ENCODE measurements around the gene SYDE1.

Gene SYDE1

DNA sequence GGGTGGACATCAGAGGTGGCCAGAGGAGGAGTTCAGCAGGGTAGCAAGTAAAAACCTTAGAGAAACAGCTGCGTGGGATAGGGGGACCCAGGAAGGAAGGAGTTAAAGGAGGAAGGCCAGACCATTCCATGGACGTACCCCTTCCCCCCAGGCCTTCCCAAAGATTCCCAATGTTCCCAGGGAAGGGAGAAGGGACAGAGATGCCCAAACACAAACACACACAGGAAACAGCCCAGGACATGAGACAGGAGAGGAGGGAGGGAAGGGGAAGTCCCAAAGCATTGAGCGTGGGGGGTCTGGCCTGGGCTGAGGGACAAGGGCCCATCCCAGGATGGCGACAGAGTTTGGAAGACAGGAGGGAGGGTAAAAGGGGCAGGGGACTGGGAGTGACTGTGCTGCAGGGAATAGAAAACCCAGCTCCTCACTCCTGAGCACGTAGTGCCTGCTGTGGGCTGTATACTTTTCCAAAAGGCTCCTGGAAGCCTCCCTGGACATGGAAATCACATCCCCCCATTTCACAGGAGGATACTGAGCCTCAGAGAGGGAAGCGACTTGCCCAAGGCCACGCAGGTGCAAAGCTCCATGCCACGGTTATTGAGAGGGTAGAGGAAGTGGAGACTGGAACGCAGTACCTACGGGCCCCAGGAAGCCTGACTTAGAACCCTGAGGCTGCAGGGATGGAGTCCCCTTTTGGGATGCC lies 1.1 kb downstream of the SYDE1 start:
- no peak for DNase-seq (ENCODE audit: low read depth)

DNA sequence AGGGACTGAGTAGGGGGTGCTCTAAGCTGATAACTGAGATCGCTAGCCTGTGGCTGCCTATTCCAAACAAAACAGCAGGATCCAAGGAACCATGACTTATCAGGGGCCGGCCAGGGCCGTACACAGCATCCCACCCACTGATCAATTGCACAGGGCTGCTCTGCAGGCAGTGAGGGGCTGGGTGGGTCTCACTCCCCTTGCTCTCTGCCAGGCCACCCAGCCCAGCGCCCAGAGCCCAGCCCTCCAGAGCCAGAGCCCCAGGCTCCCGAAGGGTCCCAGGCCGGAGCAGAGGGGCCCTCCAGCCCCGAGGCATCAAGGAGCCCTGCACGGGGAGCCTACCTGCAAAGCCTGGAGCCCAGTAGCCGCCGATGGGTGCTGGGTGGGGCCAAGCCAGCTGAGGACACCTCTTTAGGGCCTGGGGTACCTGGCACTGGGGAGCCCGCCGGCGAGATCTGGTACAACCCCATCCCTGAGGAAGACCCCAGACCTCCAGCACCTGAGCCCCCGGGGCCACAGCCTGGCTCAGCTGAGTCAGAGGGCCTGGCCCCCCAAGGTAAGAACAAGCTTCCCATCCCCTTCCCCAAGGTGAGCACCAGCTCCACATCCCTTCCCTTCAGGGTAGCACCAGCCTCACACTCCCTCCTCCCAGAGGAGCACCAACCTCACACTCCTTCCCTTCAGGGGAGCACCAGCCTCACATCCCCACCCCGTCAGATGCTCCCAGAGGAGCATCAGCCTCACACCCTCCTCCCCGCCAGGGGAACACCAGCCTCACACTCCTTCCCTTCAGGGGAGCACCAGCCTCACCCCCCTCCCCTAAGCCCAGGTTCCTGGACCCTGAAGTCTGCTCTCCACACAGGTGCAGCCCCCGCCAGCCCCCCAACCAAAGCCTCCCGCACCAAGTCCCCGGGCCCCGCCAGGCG lies 1.9 kb downstream of the SYDE1 start:
- DNase-seq (ENCODE audit: low read depth): no peak

DNA sequence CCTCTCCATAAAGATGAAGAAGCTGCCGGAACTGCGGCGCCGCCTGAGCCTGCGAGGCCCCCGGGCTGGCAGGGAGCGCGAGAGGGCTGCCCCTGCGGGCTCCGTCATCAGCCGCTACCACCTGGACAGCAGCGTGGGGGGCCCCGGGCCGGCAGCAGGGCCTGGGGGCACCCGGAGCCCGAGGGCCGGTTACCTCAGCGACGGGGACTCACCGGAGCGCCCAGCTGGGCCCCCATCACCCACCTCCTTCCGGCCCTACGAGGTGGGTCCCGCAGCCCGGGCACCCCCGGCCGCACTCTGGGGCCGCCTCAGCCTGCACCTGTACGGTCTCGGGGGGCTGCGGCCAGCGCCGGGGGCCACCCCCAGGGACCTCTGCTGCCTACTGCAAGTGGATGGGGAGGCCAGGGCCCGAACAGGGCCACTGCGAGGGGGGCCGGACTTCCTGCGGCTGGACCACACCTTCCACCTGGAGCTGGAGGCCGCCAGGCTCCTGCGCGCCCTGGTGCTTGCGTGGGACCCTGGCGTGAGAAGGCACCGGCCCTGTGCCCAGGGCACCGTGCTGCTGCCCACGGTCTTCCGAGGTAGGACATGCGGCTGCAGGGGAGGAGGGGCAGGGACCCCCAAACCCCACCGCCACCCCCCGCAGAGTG lies 2.7 kb downstream of the SYDE1 start:
- DNase-seq (ENCODE audit: low read depth): no peak

DNA sequence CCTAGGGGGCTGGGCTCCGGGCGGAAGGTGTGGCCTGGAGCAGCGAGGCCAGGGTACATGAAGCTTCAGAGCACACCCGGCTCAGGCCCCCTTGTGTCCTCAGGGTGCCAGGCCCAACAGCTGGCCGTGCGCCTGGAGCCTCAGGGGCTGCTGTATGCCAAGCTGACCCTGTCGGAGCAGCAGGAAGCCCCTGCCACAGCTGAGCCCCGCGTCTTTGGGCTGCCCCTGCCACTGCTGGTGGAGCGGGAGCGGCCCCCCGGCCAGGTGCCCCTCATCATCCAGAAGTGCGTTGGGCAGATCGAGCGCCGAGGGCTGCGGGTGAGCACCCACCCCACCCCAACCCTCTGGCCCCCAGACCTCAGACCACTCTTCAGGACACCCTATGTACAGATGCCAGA lies 3.2 kb downstream of the SYDE1 start:
- DNase-seq (ENCODE audit: low read depth): no peak

DNA sequence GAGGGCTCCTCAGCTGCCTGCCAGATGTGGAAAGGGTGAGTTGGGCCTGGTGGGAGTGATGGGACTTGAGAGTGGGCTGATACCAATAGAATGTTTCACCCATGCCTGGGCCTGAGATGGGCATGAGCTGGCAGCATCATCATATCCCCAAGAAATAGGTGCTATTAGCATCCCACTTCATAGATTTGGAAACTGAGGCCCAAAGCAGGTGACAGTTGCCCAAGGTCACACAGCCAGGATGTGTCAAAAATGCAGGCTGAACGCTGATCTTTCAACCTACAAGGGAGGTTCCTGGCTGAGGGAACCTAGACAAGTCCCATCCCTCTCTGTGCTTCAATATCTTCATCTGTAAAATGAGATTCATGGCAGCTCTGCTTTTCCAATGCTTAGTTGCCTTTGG lies 4.6 kb downstream of the SYDE1 start:
- DNase-seq (ENCODE audit: low read depth): no peak

DNA sequence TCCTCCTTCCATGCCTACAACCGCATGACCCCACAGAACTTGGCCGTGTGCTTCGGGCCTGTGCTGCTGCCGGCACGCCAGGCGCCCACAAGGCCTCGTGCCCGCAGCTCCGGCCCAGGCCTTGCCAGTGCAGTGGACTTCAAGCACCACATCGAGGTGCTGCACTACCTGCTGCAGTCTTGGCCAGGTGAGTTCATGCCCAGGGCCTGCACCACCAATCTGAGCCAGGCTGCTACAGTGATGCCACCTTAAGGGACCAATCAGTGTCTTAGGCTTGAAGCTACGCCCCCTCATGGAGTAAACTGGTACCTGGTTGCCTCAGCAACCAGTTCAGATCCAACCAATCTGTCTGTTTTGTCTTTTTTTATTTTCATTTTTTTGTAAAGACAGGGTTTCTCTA lies 5.2 kb downstream of the SYDE1 start:
- DNase-seq (ENCODE audit: low read depth): no peak

DNA sequence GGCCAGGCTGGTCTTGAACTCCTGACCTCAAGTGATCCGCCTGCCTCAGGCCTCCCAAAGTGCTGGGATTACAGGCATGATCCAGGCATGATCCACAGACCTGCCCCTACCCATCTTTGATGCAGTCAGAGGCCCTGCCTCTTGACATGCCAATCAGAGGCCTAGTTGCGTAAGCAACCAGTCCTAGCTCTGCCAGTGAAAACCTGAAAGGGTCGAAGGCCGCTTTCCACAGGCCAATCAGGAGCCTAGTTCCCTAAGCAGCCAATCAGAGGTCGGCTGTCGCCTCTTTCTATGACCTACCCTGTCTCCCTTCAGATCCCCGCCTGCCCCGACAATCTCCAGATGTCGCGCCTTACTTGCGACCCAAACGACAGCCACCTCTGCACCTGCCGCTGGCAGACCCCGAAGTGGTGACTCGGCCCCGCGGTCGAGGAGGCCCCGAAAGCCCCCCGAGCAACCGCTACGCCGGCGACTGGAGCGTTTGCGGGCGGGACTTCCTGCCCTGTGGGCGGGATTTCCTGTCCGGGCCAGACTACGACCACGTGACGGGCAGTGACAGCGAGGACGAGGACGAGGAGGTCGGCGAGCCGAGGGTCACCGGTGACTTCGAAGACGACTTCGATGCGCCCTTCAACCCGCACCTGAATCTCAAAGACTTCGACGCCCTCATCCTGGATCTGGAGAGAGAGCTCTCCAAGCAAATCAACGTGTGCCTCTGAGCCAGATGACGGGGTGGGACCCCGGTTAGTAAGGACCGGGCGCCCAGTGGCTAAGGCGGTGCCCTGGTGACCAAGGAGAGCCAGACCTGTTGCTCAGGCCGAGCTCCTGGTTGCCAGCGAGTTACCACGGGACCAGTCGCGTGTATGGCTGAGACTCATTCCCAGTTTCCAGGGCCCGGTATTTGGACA lies 6.3 kb downstream of the SYDE1 start:
- DNase-seq (ENCODE audit: low read depth): no peak

DNA sequence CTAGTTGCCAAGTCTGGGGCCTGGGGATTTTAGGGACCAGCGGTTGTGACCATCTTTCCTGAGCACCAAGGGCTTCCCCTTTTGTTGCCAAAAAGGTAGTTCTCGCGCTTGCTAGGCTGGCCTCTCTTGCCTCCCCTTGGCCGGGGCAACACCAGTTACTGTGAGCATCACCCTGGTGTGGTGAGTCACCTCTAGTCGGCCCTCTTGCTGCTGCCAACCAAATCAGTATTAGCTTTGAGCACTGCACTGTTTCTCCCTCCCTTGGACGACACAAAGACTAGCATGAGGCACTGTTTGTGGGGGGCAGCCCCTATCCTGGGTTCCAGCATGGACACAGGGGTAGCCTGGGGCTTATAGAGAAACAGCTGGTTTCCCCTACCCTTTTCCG lies 6.9 kb downstream of the SYDE1 start:
- DNase-seq (ENCODE audit: low read depth): no peak

DNA sequence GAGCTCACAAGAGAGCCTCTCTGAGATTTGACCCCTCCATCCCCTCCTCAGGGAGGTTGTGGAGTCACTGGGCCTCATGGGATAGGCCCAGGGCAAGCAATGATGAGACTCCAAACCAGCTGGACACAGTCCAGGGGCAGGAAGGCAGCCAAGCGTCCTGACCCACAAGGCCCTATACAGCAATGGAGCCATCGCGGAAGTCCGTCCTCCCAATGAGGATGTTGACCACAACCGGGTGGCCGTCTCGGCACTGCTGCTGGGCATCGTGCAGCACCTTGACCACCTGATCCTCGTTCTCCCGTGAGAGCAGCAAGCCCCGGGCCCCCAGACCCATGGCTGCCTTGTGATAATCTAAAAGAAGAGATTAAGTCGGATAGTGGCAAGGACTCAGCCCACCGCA lies 7.9 kb downstream of the SYDE1 start:
- DNase-seq (ENCODE audit: low read depth): no peak

DNA sequence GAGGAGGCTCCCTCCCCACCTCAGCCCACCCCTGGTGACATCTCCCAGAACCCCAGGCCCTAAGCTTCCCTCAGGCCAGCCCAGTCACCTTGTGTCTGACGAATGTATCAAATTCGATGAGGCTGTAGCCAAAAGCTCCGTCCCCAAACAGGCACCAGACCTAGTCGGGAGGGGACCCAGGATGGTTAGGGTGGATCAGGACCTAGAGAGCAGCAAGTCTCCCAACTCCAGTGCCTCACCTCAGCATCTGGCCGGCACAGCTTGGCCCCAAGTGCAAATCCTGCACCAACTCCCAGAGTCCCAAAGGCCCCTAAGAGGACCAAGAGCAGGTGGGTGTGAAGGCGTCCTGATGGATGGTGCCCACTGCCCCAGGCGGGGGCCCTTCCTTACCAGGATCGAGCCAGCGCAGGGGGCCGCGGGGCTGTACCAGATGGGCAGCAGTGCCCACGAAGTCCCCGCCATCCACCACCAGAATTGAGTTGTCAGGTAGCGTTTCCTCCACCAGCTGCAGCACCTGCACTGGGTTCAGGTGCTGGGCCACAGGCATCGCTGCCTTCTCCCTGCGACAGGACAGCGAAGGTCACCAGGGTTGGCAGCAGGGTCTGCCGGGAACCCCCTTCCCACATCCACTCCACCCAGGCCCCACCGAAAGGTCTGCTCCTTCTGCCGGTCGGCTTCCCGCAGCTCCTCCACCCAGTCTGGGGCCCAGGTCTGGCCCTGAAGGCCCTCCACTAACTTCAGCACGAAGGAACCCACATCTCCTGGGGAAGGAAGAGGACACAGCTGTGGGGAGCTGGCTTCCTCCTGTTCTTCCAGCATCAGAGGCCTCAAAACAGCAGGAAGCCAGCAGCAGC lies 8.8 kb downstream of the SYDE1 start:
- DNase-seq (ENCODE audit: low read depth): no peak

DNA sequence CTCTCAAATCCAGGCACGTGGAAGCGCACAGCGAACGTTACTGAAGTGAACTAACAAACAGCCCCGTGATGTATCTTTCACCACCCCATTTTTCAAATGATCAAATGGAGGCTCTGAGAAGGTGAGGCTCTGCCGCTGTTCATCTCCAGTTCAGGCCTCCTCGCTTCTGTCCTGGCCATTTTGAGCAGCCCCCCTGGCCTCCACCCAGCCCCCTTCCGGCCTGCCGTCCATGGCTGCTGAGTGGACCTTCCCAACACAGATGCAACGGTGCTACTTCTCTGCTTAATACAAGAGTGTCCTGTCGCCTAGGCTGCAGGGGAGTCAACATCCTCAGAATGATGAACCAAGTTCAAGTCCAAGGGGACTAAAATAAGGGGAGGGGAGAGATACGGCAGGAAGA lies 9.7 kb downstream of the SYDE1 start:
- no peak for DNase-seq (ENCODE audit: low read depth)

DNA sequence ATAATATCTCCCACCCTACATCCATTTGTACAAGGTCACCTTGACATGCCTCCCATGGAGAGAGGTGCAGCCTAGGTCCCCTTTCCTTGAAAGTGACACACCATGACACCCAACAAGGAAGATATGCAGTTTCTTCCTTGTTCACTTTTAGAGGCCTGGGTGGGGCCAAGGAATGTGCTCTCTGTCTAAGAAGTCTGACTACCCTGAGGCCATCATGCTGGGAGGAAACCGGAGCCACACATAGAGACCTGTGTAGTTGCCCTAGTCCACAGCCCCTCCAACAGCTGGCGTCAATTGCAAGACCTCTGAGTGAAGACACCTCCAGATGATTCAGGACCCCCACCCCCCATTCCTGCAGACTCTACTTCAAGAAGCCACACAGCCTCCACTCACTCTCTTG lies 11.0 kb downstream of the SYDE1 start:
- no peak for DNase-seq (ENCODE audit: low read depth)

DNA sequence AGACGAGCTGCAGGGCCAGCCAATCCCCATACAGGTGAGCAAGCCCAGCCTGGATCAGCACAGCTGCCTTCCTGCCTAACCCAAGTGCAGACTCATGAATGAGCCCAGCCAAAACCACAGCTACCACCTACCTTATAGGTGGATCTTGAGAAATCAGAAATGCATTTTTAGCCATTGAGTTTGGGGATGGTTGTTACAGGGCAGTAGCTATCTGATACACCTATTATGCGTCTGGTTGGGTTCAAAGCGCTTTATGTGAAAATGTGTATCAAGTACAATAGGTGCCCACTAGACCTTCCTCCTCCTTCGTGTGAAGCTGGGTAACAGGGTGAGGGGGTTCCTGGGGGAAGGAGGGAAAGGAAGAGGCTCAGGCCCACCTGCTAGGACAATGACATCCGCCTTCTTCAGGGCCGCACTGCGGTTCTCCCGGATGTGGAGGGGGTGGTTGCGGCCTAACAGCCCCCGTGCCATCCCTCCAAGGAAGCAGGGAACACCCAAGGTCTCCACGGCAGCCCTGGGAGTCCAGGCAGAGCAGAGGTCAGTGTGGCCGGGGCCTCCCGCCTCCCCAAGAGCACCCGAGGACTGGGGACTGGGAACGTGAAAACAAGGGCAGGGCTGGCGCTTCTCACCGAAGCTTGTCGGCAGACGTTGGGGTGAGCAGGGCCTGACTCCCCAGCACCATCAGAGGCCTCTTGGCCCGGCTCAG lies 11.7 kb downstream of the SYDE1 start:
- DNase-seq (ENCODE audit: low read depth): no peak

DNA sequence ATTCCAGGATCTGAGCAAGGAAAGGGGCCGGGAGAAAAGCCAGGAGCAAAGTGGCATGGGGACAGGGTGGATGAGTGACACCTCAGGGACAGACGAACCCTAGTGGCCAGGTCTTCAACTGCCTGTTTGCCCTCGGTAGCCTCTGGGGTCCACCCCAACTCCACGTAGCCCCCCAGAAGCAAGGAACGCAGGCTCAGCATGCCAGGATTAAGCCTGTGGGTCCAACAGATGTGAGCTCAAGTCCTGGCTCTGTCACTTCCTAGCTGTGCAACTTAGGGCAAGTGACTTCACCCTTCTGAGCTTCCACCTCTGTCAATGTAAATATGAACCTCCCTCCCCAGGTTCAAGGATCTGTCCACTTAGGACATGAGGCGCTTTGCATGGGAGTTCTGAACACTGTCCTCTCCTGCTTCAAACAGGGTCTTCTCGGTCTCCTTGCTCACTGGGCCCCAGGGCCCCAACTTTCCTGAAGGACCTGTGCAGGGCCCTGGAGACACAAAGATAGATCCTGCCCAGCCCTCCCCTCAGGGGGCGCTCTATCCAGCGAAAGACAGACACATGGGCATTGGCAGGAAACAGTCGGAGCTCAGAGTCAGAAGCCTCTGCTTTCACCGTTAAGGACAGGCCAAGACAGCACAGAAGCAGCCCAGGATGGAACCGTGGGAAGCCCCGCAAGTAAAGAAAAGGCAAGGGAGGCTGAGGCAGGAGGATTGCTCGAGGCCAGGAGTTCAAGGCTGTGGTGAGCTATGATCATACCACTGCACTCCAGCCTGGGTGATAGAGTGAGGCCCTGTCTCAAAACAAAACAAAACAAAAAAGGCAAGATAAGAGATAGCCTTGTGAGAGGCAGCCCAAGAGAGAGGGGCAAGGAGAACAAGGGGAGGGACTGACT lies 13.2 kb downstream of the SYDE1 start:
- DNase-seq (ENCODE audit: low read depth): no peak

DNA sequence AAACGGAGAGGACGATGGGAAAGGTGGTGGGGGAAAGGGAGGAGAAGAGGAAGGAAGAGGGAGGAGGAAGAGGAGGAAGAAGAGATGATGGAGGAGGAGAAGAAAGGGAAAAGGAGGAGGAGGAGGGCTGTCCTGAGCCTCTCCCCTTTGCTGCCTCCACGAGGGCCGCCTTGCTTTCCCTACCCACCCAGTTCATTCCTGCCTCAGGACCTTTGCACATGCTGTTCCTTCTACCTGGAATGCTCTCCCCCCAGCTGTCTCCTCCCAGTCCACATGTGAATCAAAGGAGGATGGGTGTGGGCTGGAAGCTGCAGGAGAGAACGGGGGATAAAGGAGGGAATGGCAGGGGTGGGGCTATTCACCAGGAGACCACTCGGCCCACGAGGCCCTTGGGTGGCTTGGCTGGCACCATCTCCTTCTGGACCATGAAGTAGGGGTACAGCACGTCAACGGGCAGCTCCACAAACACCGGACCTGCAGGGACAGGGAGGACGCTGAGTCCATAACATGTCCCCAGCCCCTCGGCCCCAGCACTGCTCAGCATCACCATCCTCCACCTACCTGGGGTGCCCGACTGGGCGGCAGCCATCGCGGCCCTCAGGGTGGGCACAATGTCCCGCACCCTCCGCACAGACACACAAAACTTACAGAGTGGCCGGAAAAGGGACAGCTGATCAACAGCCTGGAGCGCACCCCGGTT lies 15.3 kb downstream of the SYDE1 start:
- DNase-seq (ENCODE audit: low read depth): no peak

DNA sequence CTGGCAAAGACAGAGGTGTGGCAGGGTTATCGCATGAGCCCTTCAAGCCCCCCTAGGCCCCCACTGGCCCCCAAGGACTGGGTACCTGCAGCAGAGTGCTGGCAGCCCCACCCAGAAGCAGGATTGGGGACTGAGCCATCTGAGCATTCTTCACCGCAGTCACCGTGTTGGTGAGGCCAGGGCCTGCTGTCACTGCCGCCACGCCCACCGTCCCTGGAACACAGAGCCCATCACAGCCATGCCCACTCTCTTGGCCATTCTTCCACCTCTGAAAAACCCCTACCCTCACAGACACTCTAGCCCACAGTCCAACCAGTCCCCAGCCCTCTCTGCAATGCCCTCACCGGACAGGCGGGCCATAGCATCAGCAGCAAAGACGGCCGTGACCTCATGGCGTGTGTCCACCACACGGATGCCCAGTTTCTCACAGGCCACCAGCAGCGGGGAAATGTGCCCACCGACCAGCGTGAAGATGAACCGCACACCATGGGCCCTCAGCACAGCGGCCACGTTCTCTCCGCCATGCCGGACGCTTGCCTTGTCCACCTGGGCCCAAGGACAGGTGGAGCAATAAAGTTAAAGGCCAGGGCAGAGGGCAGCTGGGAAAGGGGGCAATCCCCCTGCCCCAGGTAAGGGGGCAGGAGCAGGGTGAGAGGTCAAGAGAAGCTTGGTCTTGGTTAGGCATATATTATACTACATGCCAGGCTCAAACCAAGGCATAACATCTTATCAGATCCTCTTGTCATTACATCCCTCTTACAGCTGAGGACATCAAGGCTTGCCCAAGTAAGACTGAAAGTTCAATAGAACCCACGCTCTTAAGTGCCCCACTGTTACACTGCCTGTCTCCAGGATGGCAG lies 16.1 kb downstream of the SYDE1 start:
- no peak for DNase-seq (ENCODE audit: low read depth)

DNA sequence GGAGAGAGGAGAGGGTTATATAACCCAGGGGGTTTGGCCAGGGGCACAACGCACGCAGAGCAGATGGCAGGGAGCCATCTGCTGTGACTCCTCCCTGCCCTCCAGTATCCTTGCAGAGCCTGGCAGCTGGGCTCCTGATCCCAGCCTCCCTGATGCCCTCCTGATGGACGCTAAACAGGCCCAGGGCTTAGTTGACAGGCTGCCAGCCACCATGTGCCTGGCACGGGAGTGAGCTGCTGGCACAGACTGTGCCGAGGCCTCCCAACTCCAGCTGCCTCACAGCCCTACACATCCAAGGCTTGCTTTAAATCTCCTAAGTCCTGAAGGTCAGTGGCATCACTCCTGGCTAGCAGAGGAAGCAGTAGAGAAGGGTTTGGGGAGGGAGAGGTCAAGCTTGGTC lies 16.7 kb downstream of the SYDE1 start:
- DNase-seq (ENCODE audit: low read depth): no peak

Measured in activated gamma-delta T cell treated with anti-CD3 and anti-CD28 coated beads, Interleukin-2, amount 50 U/mL, for 16 hours (primary cell).